HG02571 (cell line): ENCODE measurements around the gene FSD1L.

Experiments used
- ATAC-seq: cut with Tn5 transposase; IDR thresholded peaks from one replicate; pipeline ENCODE4 v1.9.1; 2021; ENCODE audit warnings: mild to moderate bottlenecking, moderate library complexity; ENCODE audit not compliant: unreplicated experiment

FSD1L gene

DNA sequence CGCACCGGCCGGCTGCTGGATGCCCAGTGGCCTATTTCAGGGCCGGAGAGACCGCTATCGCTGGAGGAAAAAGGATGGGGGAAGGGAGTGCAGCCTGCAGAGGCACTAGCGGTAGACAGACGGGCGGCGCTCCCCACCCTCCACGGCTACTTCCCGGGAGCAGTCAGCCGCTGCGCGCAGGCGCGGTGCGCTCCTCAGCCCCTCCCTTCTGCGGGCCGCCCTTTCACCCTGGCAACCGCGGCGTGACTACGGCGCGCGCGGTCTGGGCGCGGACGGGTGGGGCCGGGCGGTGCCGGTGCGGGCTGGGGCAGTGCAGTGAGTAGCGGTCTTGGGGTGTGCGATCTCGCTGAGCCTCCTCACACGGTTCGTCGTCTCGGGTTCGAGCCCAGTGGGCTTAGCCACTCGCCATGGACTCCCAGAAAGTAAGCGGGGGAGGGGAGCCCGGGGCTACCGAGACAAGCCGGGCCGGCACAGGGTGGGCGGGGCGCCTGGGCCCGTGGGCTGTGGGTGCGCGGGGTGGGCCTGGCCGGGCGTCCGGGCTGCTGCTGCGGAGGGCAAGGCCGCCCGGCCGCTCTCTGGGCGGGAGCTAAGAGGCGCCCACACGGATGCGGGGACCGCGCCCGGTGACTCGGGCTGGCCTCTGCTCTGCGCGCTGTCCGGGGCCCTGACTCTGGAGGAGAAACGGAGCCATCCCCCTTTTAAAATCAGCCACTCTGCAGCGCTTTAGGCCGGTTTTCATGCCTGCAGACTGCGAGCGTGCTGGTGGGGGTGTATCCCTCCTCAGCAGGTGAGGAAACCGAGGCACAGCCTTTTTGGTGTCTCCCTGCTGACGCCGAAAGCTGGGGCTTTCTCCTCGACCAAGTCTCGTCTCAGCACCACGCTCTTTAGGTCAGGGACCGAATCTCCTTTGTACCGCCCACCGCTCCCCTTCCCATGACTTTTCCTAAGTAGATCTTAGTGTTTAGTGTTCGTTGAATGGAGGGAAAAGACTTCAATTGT lies at the start of gene FSD1L:
Gene FSD1L (plus strand): TSS at position 221 of the 999 bp plus-strand sequence. CDS start 187 bp downstream, at position 408.
- ATAC-seq: peak; percentile 93

GRCh38 chr9:105399117-105399516 lies 48.7 kb upstream of the FSD1L start:
- ATAC-seq: no peak

- ATAC-seq: no peak
Observed at GRCh38 chr9:105401651-105402050, 46.2 kb upstream of the FSD1L start.

GRCh38 chr9:105403552-105404248 lies 44.1 kb upstream of the FSD1L start:
- ATAC-seq: no peak

- peak; percentile 90 for ATAC-seq
Observed at GRCh38 chr9:105405514-105406131, 42.2 kb upstream of the FSD1L start.

DNA sequence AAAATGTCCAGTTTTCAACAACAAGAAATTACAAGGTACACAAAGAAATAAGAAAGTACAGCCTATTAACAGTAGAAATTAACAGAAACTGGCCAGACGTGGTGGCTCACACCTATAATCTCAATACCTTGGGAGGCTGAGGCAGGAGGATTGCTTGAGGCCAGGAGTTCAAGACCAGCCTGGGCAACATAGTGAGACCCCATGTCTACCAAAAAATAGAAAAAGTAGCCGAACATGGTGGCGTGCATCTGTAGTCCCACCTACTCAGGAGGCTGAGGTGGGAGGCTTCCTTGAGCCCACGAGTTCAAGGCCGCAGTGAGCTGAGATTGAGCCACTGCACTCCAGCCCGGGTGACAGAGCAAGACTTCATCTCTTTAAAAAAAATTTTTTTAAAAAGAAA lies 41.5 kb upstream of the FSD1L start:
- ATAC-seq: no peak

DNA sequence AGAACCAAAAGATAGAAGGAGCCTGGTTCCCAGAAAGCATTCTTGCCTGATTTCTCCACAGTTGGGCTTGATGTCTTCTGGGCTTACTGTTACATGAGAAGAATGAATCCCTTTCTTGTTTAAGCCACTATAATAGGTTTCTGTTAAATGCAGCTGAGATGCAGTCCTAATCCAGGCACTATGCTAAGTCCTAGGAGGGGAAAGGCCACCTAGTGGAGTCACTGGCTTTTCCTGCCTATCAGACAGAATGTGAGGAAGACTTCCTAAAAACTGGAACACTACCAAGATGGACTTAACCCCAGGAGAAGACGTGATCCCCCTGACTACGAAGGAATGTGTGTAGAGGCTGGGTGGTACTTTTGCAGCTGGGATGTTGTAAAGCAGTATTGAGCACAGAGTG lies 34.3 kb upstream of the FSD1L start:
- ATAC-seq: no peak

GRCh38 chr9:105414947-105415661 lies 32.7 kb upstream of the FSD1L start:
- peak; percentile 70 for ATAC-seq

GRCh38 chr9:105415662-105415980 lies 32.2 kb upstream of the FSD1L start:
- no peak for ATAC-seq

DNA sequence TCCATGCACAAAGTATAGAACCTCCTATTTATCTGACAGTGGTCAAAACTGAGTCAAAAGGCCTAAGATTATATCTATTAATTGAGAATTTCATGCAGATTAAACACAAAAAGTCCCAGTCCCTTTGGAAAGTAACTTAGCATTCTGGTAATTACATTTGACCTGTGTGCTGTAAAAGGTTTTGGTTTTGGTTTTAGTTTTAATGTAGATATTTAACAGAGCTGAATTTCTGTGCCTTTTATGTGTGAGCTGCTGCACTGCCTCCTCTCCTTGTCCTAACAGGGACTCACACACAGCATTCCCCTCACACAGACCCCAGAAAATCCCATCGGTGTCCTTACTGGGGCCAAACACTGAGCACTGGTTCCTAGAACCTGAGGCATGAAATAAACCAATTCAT lies 31.0 kb upstream of the FSD1L start:
- peak; percentile 70 for ATAC-seq

- ATAC-seq: no peak
Observed at GRCh38 chr9:105418588-105419500, 29.0 kb upstream of the FSD1L start.

DNA sequence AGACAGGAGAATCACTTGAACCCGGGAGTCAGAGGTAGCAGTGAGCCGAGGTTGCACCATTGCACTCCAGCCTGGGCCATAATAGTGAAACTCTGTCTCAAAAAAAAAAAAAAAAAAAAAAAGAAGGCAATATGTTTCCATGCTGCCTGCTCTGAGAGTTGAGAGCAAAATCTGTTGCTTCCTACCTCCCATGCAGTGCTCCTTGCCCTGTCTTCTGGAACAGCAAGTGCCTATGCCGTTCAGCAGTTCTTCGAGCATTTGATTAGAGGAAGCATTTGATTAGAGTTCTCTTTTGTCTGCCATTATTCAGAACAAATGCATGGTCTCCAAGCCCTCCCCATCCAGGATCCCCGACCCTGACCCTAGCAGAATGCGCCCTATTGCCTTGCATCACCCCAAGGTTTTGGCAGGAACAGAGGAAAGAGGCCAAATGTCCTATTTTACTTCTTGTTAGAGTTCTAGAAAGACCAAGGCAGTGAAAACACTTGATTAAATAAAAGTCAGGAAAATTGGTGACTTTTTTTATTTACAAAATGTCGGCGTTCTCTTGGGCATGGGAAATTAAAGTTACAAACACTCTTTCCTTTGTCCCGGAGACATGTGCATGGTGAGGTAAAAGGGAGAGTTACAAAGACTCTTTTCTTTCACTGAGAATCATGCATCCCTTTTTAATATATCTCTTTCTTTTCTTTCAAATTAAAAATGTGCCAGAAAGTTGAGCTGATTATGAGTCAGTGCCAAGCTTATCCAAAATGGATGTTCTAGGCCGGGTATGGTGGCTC lies 27.8 kb upstream of the FSD1L start:
- ATAC-seq: no peak

GRCh38 chr9:105421154-105421553 lies 26.7 kb upstream of the FSD1L start:
- no peak for ATAC-seq

DNA sequence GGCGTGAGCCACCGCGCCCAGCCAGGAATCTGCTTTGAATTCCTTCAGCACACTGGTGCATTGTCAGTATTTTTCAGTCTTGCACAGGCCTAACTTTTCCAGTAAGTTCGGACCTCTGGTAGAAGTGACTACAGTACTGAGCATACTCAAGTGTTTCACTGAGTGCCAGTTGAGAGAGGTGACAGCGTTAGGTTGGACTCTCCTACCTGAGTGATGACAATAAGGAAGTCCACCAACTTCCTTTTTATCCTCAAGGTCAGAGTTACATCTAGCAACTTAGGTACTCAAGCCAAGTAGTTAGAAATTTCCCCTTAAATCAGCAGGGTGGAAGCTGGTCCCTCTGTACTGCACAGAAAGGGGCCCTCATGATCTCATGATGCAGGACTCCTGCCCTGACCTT lies 26.0 kb upstream of the FSD1L start:
- ATAC-seq: no peak

- ATAC-seq: no peak
Observed at GRCh38 chr9:105425816-105426433, 21.9 kb upstream of the FSD1L start.

DNA sequence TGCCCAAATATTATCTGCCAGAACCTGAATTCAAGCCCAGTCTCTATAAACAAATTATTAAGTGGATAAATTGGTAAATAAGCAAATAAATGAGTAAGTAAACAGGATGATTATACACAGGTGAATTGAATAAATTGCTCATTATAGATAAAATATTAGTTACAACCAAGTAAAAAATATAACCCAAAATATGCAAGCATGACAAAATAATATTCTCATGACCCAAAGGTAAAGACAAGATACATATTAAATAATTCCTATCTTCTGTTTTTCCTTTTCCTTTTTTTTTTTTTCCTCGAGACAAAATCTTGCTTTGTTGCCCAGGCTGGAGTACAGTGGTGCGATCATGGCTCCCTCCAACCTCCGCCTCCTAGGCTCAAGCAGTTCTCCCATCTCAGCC lies 21.2 kb upstream of the FSD1L start:
- no peak for ATAC-seq

GRCh38 chr9:105431424-105432246 lies 16.2 kb upstream of the FSD1L start:
- ATAC-seq: no peak
